Measurements from ENCODE around the gene GMDS. TPM values are rescaled to one million over a fixed set of nuclear protein-coding genes. Genes with fewer than 3 reads are reported as not detected.

Gene GMDS
- total and polyA plus RNA-seq, 4 donors = 7.3 to 28.3 (median 16.1) TPM

GRCh38 chr6:1777921-1778685 lies 467.3 kb downstream of the GMDS start:
- TF ChIP-seq, protein P1, sequence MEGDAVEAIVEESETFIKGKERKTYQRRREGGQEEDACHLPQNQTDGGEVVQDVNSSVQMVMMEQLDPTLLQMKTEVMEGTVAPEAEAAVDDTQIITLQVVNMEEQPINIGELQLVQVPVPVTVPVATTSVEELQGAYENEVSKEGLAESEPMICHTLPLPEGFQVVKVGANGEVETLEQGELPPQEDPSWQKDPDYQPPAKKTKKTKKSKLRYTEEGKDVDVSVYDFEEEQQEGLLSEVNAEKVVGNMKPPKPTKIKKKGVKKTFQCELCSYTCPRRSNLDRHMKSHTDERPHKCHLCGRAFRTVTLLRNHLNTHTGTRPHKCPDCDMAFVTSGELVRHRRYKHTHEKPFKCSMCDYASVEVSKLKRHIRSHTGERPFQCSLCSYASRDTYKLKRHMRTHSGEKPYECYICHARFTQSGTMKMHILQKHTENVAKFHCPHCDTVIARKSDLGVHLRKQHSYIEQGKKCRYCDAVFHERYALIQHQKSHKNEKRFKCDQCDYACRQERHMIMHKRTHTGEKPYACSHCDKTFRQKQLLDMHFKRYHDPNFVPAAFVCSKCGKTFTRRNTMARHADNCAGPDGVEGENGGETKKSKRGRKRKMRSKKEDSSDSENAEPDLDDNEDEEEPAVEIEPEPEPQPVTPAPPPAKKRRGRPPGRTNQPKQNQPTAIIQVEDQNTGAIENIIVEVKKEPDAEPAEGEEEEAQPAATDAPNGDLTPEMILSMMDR (IDR thresholded peaks at IDR 0.05; ENCODE audit: control extremely low read depth, extremely low read depth) = no peak
- no peak overlapping the region for H3K27ac ChIP-seq (ENCODE audit: low read depth in 1 of 2, low read length in 1 of 2)
- no peak overlapping the region for H3K4me3 ChIP-seq
- H3K36me3 ChIP-seq (ENCODE audit: control insufficient read depth in 4 of 4, insufficient read depth in 4 of 4, low read length in 4 of 4) = no peaks in the 10 kb centered on the region
- DNase-seq = no peak
- peak overlapping the region in 1 of 2 donors; percentile 16 for H3K9ac ChIP-seq (ENCODE audit: insufficient read depth in 1 of 2, low read length in 2 of 2)
- peaks cover 0 to 35% (median 5%) of the 10 kb centered on the region in 5 donors for H3K4me1 ChIP-seq (ENCODE audit: control insufficient read depth in 5 of 5, insufficient read depth in 5 of 5, low read length in 5 of 5)
- H3K27me3 ChIP-seq (ENCODE audit: control insufficient read depth in 3 of 3, insufficient read depth in 3 of 3, low read length in 2 of 3) = no peaks in the 10 kb centered on the region
- no peaks in the 10 kb centered on the region for H3K9me3 ChIP-seq (ENCODE audit: control insufficient read depth in 4 of 4, insufficient read depth in 3 of 4, low read length in 3 of 4)
- WGBS, 2 donors = 78 to 81% methylated on average over 9 of the region's 9 CpGs
- ATAC-seq (ENCODE audit: insufficient read depth, low FRiP score) = no peak

GRCh38 chr6:1775441-1775840 lies 470.0 kb downstream of the GMDS start:
- Histone ChIP-seq H3K27ac (ENCODE audit: low read depth in 1 of 2, low read length in 1 of 2) (no peak overlapping the region), H3K9ac (ENCODE audit: insufficient read depth in 1 of 2, low read length in 2 of 2) (no peak overlapping the region), H3K27me3 (ENCODE audit: control insufficient read depth in 3 of 3, insufficient read depth in 3 of 3, low read length in 2 of 3) (no peaks in the 10 kb centered on the region), H3K9me3 (ENCODE audit: control insufficient read depth in 4 of 4, insufficient read depth in 3 of 4, low read length in 3 of 4) (no peaks in the 10 kb centered on the region), H3K4me1 (ENCODE audit: control insufficient read depth in 5 of 5, insufficient read depth in 5 of 5, low read length in 5 of 5) (peaks cover 0 to 35% (median 5%) of the 10 kb centered on the region in 5 donors), H3K4me3 (no peak overlapping the region), H3K36me3 (ENCODE audit: control insufficient read depth in 4 of 4, insufficient read depth in 4 of 4, low read length in 4 of 4) (no peaks in the 10 kb centered on the region)
- DNase-seq = peak; percentile 25 to 67 (median 28)
- no peak for ATAC-seq (ENCODE audit: insufficient read depth, low FRiP score)
- WGBS, 2 donors = 75 to 92% methylated on average over 2 of the region's 2 CpGs
- TF ChIP-seq, protein P1 (IDR thresholded peaks at IDR 0.05; ENCODE audit: control extremely low read depth, extremely low read depth) = no peak

DNA sequence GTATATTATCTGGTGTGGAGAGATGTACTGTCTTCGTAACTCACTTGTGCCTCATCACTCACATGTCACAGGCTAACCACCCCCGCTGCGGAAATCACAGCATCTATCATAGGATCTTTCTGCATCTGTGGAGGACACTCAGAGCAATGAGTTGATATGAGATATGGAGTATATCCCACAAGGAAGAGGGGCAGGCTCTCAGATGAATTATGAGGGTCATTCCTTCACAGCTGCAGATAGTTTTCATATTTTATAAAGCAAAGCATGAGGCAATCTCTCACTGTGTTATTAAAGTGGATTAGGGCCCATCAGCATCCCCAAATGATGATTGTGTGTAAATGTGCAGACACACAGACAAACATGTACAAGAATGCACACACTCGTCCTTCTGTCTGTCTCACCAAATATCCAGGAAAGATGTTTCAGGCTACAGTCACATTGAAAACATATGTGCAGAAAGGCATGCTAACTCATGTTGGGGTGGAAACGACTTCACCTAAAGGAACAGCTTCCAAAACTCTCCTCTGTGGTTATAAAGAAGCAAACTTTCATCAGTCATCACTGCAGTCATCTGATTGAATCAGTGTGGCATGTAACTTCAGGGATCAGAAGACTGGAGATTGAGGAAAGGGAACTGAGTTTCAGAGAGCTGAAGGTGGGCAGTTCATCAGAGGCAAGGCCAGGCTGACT lies 471.0 kb downstream of the GMDS start:
- peak in 1 of 3 donors; percentile 37 for DNase-seq
- ATAC-seq (ENCODE audit: insufficient read depth, low FRiP score) = no peak
- Histone ChIP-seq H3K4me3 (no peak overlapping the region), H3K36me3 (ENCODE audit: control insufficient read depth in 4 of 4, insufficient read depth in 4 of 4, low read length in 4 of 4) (no peaks in the 10 kb centered on the region), H3K9ac (ENCODE audit: insufficient read depth in 1 of 2, low read length in 2 of 2) (no peak overlapping the region), H3K9me3 (ENCODE audit: control insufficient read depth in 4 of 4, insufficient read depth in 3 of 4, low read length in 3 of 4) (no peaks in the 10 kb centered on the region), H3K27me3 (ENCODE audit: control insufficient read depth in 3 of 3, insufficient read depth in 3 of 3, low read length in 2 of 3) (no peaks in the 10 kb centered on the region), H3K27ac (ENCODE audit: low read depth in 1 of 2, low read length in 1 of 2) (no peak overlapping the region), H3K4me1 (ENCODE audit: control insufficient read depth in 5 of 5, insufficient read depth in 5 of 5, low read length in 5 of 5) (peaks cover 0 to 35% (median 5%) of the 10 kb centered on the region in 5 donors)
- 80 to 86% methylated on average over 5 of the region's 5 CpGs for WGBS, 2 donors
- TF ChIP-seq, protein P1 (IDR thresholded peaks at IDR 0.05; ENCODE audit: control extremely low read depth, extremely low read depth) = no peak

All from lung (tissue), 12 donors.